ENCODE data around the gene PPP1R10. TPM values are rescaled to one million over a fixed set of nuclear protein-coding genes. Genes with fewer than 3 reads are reported as not detected.
A peak's percentile ranks its signal among the peaks of the same experiment; 100 is the strongest.

Gene PPP1R10
- total and polyA plus RNA-seq, 2 of the 13 experiments (the other 11 are each of a cell fraction or from before 2014, with no cell fraction given): 26.3 to 38.4 TPM

GRCh38 chr6:30647242-30648116 lies 30.4 kb upstream of the PPP1R10 start (continued):
- TF ChIP-seq, protein P1, sequence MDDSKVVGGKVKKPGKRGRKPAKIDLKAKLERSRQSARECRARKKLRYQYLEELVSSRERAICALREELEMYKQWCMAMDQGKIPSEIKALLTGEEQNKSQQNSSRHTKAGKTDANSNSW (CRISPR knock-in tag; IDR thresholded peaks at IDR 0.05; ENCODE audit: borderline replicate concordance): peak; percentile 75; the same call in 1 of the 2 replicates
- TF ChIP-seq FOXO1 (CRISPR knock-in tag; IDR thresholded peaks at IDR 0.05) (peak; percentile 28; the same call in 1 of the 2 replicates), ZNF740 (CRISPR knock-in tag; IDR thresholded peaks at IDR 0.05) (no peak), SRSF9 (IDR thresholded peaks at IDR 0.05; ENCODE audit: borderline replicate concordance, insufficient read depth, low read depth, low read length, poor library complexity, severe bottlenecking) (no peak), ZFY (CRISPR knock-in tag; IDR thresholded peaks at IDR 0.05) (peak; percentile 97), MXD4 (CRISPR knock-in tag; IDR thresholded peaks at IDR 0.05) (peak; percentile 92), MTA1 (CRISPR knock-in tag; IDR thresholded peaks at IDR 0.05; ENCODE audit: borderline replicate concordance) (peak; percentile 97; the same call in 1 of the 2 replicates), ZNF75D (CRISPR knock-in tag; IDR thresholded peaks at IDR 0.05; ENCODE audit: borderline replicate concordance) (no peak), HMGA1 (CRISPR knock-in tag; conservative IDR thresholded peaks at IDR 0.05) (no peak), WIZ (CRISPR knock-in tag; IDR thresholded peaks at IDR 0.05) (peak; percentile 93), PHF8 (CRISPR knock-in tag; IDR thresholded peaks at IDR 0.05) (peak; percentile 96), ZNF24 (IDR thresholded peaks at IDR 0.05) (no peak), ZNF329 (CRISPR knock-in tag; IDR thresholded peaks at IDR 0.05; ENCODE audit: low read depth) (no peak), KLF12 (CRISPR knock-in tag; IDR thresholded peaks at IDR 0.05; ENCODE audit: borderline replicate concordance) (peak; percentile 91), ZIK1 (CRISPR knock-in tag; IDR thresholded peaks at IDR 0.05; ENCODE audit: borderline replicate concordance, low read depth) (peak; percentile 81; the same call in 1 of the 2 replicates), SP140L (CRISPR knock-in tag; IDR thresholded peaks at IDR 0.05; ENCODE audit: borderline replicate concordance) (peak; percentile 72; the same call in 1 of the 2 replicates), MAF1 (CRISPR knock-in tag; IDR thresholded peaks at IDR 0.05; ENCODE audit: borderline replicate concordance) (peak; percentile 94), ZNF264 (CRISPR knock-in tag; IDR thresholded peaks at IDR 0.05) (peak; percentile 72; the same call in 1 of the 2 replicates), NR2F2 (IDR thresholded peaks at IDR 0.05; ENCODE audit: borderline replicate concordance, low read depth) (peak; percentile 70; the same call in 1 of the 2 replicates), ZC3H4 (CRISPR knock-in tag; IDR thresholded peaks at IDR 0.05; ENCODE audit: borderline replicate concordance) (no peak), TEAD2 (CRISPR knock-in tag; IDR thresholded peaks at IDR 0.05) (0 out of 2 replicates have a peak, but pooled peaks have one; percentile 21), RBM39 (IDR thresholded peaks at IDR 0.05; ENCODE audit: low read depth, low read length, poor library complexity, severe bottlenecking) (peak; percentile 92), ZNF232 (CRISPR knock-in tag; IDR thresholded peaks at IDR 0.05; ENCODE audit: borderline replicate concordance) (peak; percentile 93), ZNF891 (CRISPR knock-in tag; IDR thresholded peaks at IDR 0.05) (peak; percentile 84; the same call in 1 of the 2 replicates), GLI4 (CRISPR knock-in tag; IDR thresholded peaks at IDR 0.05; ENCODE audit: borderline replicate concordance) (peak; percentile 99)
- TF ChIP-seq, protein P2, sequence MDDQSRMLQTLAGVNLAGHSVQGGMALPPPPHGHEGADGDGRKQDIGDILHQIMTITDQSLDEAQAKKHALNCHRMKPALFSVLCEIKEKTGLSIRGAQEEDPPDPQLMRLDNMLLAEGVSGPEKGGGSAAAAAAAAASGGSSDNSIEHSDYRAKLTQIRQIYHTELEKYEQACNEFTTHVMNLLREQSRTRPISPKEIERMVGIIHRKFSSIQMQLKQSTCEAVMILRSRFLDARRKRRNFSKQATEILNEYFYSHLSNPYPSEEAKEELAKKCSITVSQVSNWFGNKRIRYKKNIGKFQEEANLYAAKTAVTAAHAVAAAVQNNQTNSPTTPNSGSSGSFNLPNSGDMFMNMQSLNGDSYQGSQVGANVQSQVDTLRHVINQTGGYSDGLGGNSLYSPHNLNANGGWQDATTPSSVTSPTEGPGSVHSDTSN (CRISPR knock-in tag; IDR thresholded peaks at IDR 0.05; ENCODE audit: borderline replicate concordance): peak; percentile 82; the same call in 1 of the 2 replicates
- TF ChIP-seq, protein P3, sequence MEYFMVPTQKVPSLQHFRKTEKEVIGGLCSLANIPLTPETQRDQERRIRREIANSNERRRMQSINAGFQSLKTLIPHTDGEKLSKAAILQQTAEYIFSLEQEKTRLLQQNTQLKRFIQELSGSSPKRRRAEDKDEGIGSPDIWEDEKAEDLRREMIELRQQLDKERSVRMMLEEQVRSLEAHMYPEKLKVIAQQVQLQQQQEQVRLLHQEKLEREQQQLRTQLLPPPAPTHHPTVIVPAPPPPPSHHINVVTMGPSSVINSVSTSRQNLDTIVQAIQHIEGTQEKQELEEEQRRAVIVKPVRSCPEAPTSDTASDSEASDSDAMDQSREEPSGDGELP (IDR thresholded peaks at IDR 0.05; ENCODE audit: borderline replicate concordance, low read depth): no peak
